Measurements from ENCODE around the gene STAG2.

DNA sequence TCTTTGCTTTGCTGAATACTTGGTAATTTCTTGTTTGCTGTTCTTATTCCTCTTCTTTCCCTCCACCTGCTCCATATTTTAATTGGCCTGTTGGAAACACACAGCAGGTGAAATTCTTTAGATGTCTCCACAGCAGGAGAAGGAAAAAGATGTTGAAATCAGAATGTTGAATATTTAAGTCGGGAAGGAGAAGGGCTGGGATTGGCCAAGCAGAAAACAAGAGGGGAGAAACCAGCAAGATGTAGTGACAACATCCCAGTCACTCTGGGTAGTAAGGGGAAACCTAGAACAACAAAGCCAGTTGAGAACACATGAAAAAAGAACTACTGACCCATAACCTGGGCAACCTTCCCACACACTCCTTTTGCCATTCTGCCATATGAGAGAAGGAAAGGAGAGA is 37.3 kb upstream of the STAG2 start:
- no peak for TF ChIP-seq BHLHE40 (IDR thresholded peaks at IDR 0.05; ENCODE audit: borderline replicate concordance)
- no peak for TF ChIP-seq FOXM1 (IDR thresholded peaks at IDR 0.05; ENCODE audit: borderline replicate concordance)
- no peak for TF ChIP-seq CTBP1 (IDR thresholded peaks at IDR 0.05; ENCODE audit: borderline replicate concordance)
- TF ChIP-seq ZNF384 (IDR thresholded peaks at IDR 0.05), result no peak
- TF ChIP-seq SP1 (IDR thresholded peaks at IDR 0.05), result no peak
- TF ChIP-seq NFRKB (IDR thresholded peaks at IDR 0.05), result no peak
- no peak for TF ChIP-seq SUZ12 (IDR thresholded peaks at IDR 0.05)
- TF ChIP-seq FOXA1 (IDR thresholded peaks at IDR 0.05), result no peak
- TF ChIP-seq ELF4 (IDR thresholded peaks at IDR 0.05), result no peak
- TF ChIP-seq TARDBP (IDR thresholded peaks at IDR 0.05), result no peak
- TF ChIP-seq, protein P1, sequence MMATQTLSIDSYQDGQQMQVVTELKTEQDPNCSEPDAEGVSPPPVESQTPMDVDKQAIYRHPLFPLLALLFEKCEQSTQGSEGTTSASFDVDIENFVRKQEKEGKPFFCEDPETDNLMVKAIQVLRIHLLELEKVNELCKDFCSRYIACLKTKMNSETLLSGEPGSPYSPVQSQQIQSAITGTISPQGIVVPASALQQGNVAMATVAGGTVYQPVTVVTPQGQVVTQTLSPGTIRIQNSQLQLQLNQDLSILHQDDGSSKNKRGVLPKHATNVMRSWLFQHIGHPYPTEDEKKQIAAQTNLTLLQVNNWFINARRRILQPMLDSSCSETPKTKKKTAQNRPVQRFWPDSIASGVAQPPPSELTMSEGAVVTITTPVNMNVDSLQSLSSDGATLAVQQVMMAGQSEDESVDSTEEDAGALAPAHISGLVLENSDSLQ (IDR thresholded peaks at IDR 0.05), result no peak
- TF ChIP-seq HDGF (IDR thresholded peaks at IDR 0.05; ENCODE audit: borderline replicate concordance), result no peak
- TF ChIP-seq ARNT (IDR thresholded peaks at IDR 0.05), result no peak
- no peak for TF ChIP-seq L3MBTL2 (conservative IDR thresholded peaks at IDR 0.05)

Data from HEK293T (cell line).